Endothelial cell of umbilical vein (primary cell): ENCODE measurements around the gene ABHD17A. TPM values are rescaled to one million over a fixed set of nuclear protein-coding genes. Genes with fewer than 3 reads are reported as not detected.

Experiments used
- BruUV-seq: library from RNA; stranded (reverse); fragments of 400-500 nt; replicated peaks from 2 replicates; lab custom pipeline; 2021; lab: Mats Ljungman, UMichigan
- CTCF ChIA-PET: fragments of 300-600, 350-600 bp; sonication (Branson Sonifier 250); formaldehyde crosslinking; loops from one replicate; lab custom pipeline; 2021; ENCODE audit warnings: antibody characterized with exemption, inconsistent platforms; lab: Charles Lee
- POLR2A ChIA-PET: fragments of 300-600, 350-600 bp; sonication (Branson Sonifier 250); formaldehyde crosslinking; loops from one replicate; lab custom pipeline; 2021; ENCODE audit warnings: antibody characterized with exemption, inconsistent platforms; lab: Charles Lee
- DNase-seq: peaks from one replicate; pipeline ENCODE4 v3.0.0-alpha.2; 2011; ENCODE audit warnings: low read depth, low spot score
- FAIRE-seq: peaks from 2 replicates; lab custom pipeline; 2011; peaks lifted over from hg19 to GRCh38; lab: Jason Lieb, UNC
- H2AFZ ChIP-seq: 2 replicates; pipeline ENCODE4 v1.6.0; 2012; ENCODE audit warnings: low read depth, low read length, control low read depth, inconsistent platforms
- H3K27ac ChIP-seq: 2 replicates; pipeline ENCODE4 v1.5.1; 2011; ENCODE audit warnings: low read depth, mild to moderate bottlenecking, control low read depth, low read length, moderate library complexity; ENCODE audit not compliant: insufficient read depth
- H3K27me3 ChIP-seq, 2 experiments: 2 replicates each; pipeline versions ENCODE4 v1.6.0 to v1.6.1; 2011; ENCODE audit warnings: low read length in 2 of 2, mixed read lengths in 1 of 2; ENCODE audit not compliant: control insufficient read depth in 2 of 2, insufficient read depth in 2 of 2
- H3K36me3 ChIP-seq, 2 experiments: 2 replicates in 1 of 2; 3 replicates in 1 of 2; pipeline ENCODE4 v1.5.1; 2011; ENCODE audit warnings: low read length in 2 of 2, mild to moderate bottlenecking in 1 of 2, moderate library complexity in 1 of 2; ENCODE audit not compliant: control insufficient read depth in 2 of 2, insufficient read depth in 2 of 2; ENCODE audit errors: extremely low read depth in 1 of 2
- H3K4me1 ChIP-seq: 3 replicates; pipeline ENCODE4 v1.5.1; 2011; ENCODE audit warnings: mild to moderate bottlenecking, low read length; ENCODE audit not compliant: control insufficient read depth, insufficient read depth; ENCODE audit errors: extremely low read depth
- H3K4me2 ChIP-seq: 2 replicates; pipeline ENCODE4 v1.6.1; 2011; ENCODE audit warnings: low read length, control low read depth, mixed read lengths; ENCODE audit not compliant: insufficient read depth
- H3K4me3 ChIP-seq, 3 experiments: fragments of 200-600 bp in 1 of 3; sonication (generic), shearing (Covaris generic) in 1 of 3; replicated peaks in 1 of 3; 2 replicates each; pipeline ENCODE4 v1.5.1; 2011 to 2016; ENCODE audit warnings: control low read depth in 3 of 3, low read length in 3 of 3, mild to moderate bottlenecking in 2 of 3, inconsistent platforms in 1 of 3, low read depth in 1 of 3, moderate library complexity in 1 of 3; ENCODE audit not compliant: insufficient read depth in 1 of 3
- H3K79me2 ChIP-seq: 2 replicates; pipeline ENCODE4 v1.6.0; 2012; ENCODE audit warnings: low read length, inconsistent platforms; ENCODE audit not compliant: control insufficient read depth, insufficient read depth
- H3K9ac ChIP-seq: replicated peaks from 2 replicates; pipeline ENCODE3; 2011; ENCODE audit warnings: low read length, control low read depth; ENCODE audit not compliant: insufficient read depth; ENCODE audit errors: extremely low read depth
- H3K9me1 ChIP-seq: replicated peaks from 3 replicates; pipeline ENCODE4 v1.6.0; 2011; ENCODE audit warnings: mild to moderate bottlenecking, low read length; ENCODE audit not compliant: control insufficient read depth, insufficient read depth; ENCODE audit errors: extremely low read depth
- H3K9me3 ChIP-seq: replicated peaks from 2 replicates; pipeline ENCODE4 v1.5.1; 2012; ENCODE audit warnings: low read length, inconsistent platforms; ENCODE audit not compliant: control insufficient read depth, insufficient read depth
- H4K20me1 ChIP-seq: replicated peaks from 2 replicates; pipeline ENCODE3; 2011; ENCODE audit warnings: mild to moderate bottlenecking, low read length; ENCODE audit not compliant: control insufficient read depth, insufficient read depth; ENCODE audit errors: extremely low read depth
- EZH2 ChIP-seq: IDR thresholded peaks from 2 replicates; pipeline ENCODE4 v1.6.1; 2012; ENCODE audit warnings: borderline replicate concordance, low read depth, mild to moderate bottlenecking, moderate library complexity, low read length, inconsistent platforms; ENCODE audit not compliant: severe bottlenecking
- FOS ChIP-seq: IDR thresholded peaks from 2 replicates; pipeline ENCODE4 v1.6.1; 2011; ENCODE audit warnings: mild to moderate bottlenecking, low read length, moderate library complexity, borderline replicate concordance; ENCODE audit not compliant: insufficient read depth
- GATA2 ChIP-seq: IDR thresholded peaks from 2 replicates; pipeline ENCODE4 v1.7.0; 2011; ENCODE audit warnings: low read depth, mild to moderate bottlenecking, moderate library complexity, mixed read lengths, low read length; ENCODE audit not compliant: insufficient read length, insufficient read depth
- JUN ChIP-seq: IDR thresholded peaks from 2 replicates; pipeline ENCODE4 v1.6.1; 2011; ENCODE audit warnings: borderline replicate concordance, low read depth; ENCODE audit not compliant: insufficient read length, insufficient read depth
- MAX ChIP-seq: IDR thresholded peaks from 2 replicates; pipeline ENCODE4 v1.6.1; 2011; ENCODE audit not compliant: insufficient read depth, insufficient read length
- MYC ChIP-seq: IDR thresholded peaks from one replicate; pipeline ENCODE4 v1.6.1; 2011; ENCODE audit warnings: mild to moderate bottlenecking, low read depth, low read length
- POLR2A ChIP-seq: IDR thresholded peaks from 2 replicates; pipeline ENCODE4 v1.6.1; 2012; ENCODE audit warnings: low read depth, mild to moderate bottlenecking, control low read depth, low read length
- POLR2AphosphoS5 ChIP-seq: IDR thresholded peaks from 2 replicates; pipeline ENCODE4 v1.6.1; 2012; ENCODE audit warnings: low read depth, mild to moderate bottlenecking, control low read depth, low read length, moderate library complexity; ENCODE audit not compliant: insufficient read depth
- dilution Hi-C: fragments of 300-500 bp; cut with MboI; formaldehyde crosslinking; loops from one replicate; pipeline ENCODE4 v1.15.0; 2019; ENCODE audit warnings: low sequenced_read_pairs; ENCODE audit not compliant: extremely low pct_ligation_motif_present
- intact Hi-C: fragments of 100-400 bp; cut with micrococcal nuclease; formaldehyde crosslinking; loops from one replicate; pipeline ENCODE4 v1.10.0; 2022
- polyA plus RNA-seq, 4 experiments: library from polyadenylated mRNA; depleted of rRNA in 3 of 4; stranded (reverse) in 3 of 4; unstranded in 1 of 4; fragments of >200 nt; gene quantifications; 2 replicates each; pipeline versions ENCODE4 v1.2.1 to v1.2.3, GENCODE V29; 2011 to 2012; ENCODE audit warnings: missing spikeins in 1 of 4
- total RNA-seq: library from RNA; stranded (reverse); gene quantifications from 2 replicates; pipeline ENCODE4 v1.2.3, GENCODE V29; 2021
- TF ChIP-seq, protein P1 (sequence below), 2 donors: IDR thresholded peaks; 1 replicate in 1 of 2; 2 replicates in 1 of 2; pipeline ENCODE4 v1.5.1; 2011; ENCODE audit warnings: low read length in 2 of 2, mild to moderate bottlenecking in 2 of 2, moderate library complexity in 2 of 2, control low read depth in 1 of 2, inconsistent platforms in 1 of 2, low read depth in 1 of 2; ENCODE audit not compliant: insufficient read depth in 1 of 2; ENCODE audit errors: extremely low read depth in 1 of 2

The ABHD17A gene
- total and polyA plus RNA-seq, 2 donors (not counting 3 experiments of a cell fraction or from before 2014, with no cell fraction given), result 89.8 to 143 TPM

DNA sequence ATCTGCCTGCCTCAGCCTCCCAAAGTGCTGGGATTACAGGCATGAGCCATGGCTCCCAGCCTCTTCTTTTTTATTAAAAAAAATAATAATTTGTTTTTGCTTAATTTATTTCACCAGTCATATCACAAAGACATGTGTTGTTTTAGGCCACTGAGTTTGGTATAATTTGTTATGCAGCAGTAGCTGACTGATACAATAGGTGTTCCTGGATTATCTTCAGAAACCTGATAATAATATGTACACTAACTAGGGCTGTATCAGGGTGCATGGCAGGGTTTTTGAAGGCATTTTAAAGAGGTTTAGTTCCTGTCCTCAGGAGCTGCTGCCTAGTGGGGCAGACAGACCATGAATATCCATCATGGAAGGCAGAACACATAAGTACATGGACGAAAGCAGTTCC lies 46.1 kb upstream of the ABHD17A start:
- Histone ChIP-seq H3K27ac (no peak overlapping the region), H3K9me1 (no peaks in the 10 kb centered on the region), H3K36me3 (no peaks in the 10 kb centered on the region), H3K4me3 (no peak overlapping the region), H3K27me3 (no peaks in the 10 kb centered on the region), H3K4me2 (no peak overlapping the region), H3K9me3 (no peaks in the 10 kb centered on the region), H3K4me1 (peaks cover 4% of the 10 kb centered on the region), H4K20me1 (no peaks in the 10 kb centered on the region), H3K9ac (no peak overlapping the region), H3K79me2 (no peaks in the 10 kb centered on the region), H2AFZ (no peak overlapping the region)
- intact Hi-C loops (loop anchor here (10.0 kb wide), 1 partner anchor 383 kb away; no protein-coding TSS in a partner anchor), dilution Hi-C loops (no loop called here)
- FAIRE-seq, result no peak
- ChIA-PET CTCF (interaction anchor here (1.3 kb wide), 1 partner anchor 67 kb away, joined by 3 read pairs; no protein-coding TSS in a partner anchor), POLR2A (no interaction called here)
- TF ChIP-seq MAX (no peak), POLR2AphosphoS5 (no peak), FOS (no peak), JUN (no peak), EZH2 (no peak), GATA2 (no peak), POLR2A (no peak), MYC (no peak)
- TF ChIP-seq, protein P1, sequence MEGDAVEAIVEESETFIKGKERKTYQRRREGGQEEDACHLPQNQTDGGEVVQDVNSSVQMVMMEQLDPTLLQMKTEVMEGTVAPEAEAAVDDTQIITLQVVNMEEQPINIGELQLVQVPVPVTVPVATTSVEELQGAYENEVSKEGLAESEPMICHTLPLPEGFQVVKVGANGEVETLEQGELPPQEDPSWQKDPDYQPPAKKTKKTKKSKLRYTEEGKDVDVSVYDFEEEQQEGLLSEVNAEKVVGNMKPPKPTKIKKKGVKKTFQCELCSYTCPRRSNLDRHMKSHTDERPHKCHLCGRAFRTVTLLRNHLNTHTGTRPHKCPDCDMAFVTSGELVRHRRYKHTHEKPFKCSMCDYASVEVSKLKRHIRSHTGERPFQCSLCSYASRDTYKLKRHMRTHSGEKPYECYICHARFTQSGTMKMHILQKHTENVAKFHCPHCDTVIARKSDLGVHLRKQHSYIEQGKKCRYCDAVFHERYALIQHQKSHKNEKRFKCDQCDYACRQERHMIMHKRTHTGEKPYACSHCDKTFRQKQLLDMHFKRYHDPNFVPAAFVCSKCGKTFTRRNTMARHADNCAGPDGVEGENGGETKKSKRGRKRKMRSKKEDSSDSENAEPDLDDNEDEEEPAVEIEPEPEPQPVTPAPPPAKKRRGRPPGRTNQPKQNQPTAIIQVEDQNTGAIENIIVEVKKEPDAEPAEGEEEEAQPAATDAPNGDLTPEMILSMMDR (IDR thresholded peaks at IDR 0.05; ENCODE audit: extremely low read depth in 1 of 2, insufficient read depth in 1 of 2, low read depth in 1 of 2, low read length in 2 of 2), result no peak
- no peak for DNase-seq
- no TSS peak for BruUV-seq
